ENCODE data around the gene TPST2. TPM values are rescaled to one million over a fixed set of nuclear protein-coding genes. Genes with fewer than 3 reads are reported as not detected.

The TPST2 gene
- polyA plus RNA-seq, 2 of the 4 experiments (the other 2 are of a cell fraction): 10.3 to 10.5 TPM

Small RNA genes within 50 kb of the gene (small RNA-seq; reads per million reads assigned to genes)
- 2.7 to 102 (median 53.1) reads per million in 6 experiments for gene MIR548J

Other genes starting within 250 kb of the TPST2 start
- 1.2 and 1.3 TPM in 2 replicates for gene ASPHD2, start 160.9 kb downstream of the TPST2 start, polyA plus RNA-seq (2011; rRNA removed)
- gene ASPHD2, start 160.9 kb downstream of the TPST2 start, polyA plus RNA-seq (2017; fragmentation: RNase III; extraction: RNeasy Plus Mini Kit Qiagen cat#74134 plus additional on column Dnase treatment): 0.72 to 0.92 TPM (median 0.84 TPM) in 3 replicates
- 25.7 and 30.2 TPM in 2 replicates for gene HPS4, start 106.3 kb downstream of the TPST2 start, polyA plus RNA-seq (2011; rRNA removed)
- 10.8 to 12.7 TPM (median 11.8 TPM) in 3 replicates for gene HPS4, start 106.3 kb downstream of the TPST2 start, polyA plus RNA-seq (2017; fragmentation: RNase III; extraction: RNeasy Plus Mini Kit Qiagen cat#74134 plus additional on column Dnase treatment)
- gene SRRD, start 106.3 kb downstream of the TPST2 start, polyA plus RNA-seq (2011; rRNA removed): 36.4 and 38.4 TPM in 2 replicates
- gene SRRD, start 106.3 kb downstream of the TPST2 start, polyA plus RNA-seq (2017; fragmentation: RNase III; extraction: RNeasy Plus Mini Kit Qiagen cat#74134 plus additional on column Dnase treatment): 13.1 to 14.2 TPM (median 14.1 TPM) in 3 replicates
- 26.8 and 28.8 TPM in 2 replicates for gene TFIP11, start 77.7 kb downstream of the TPST2 start, polyA plus RNA-seq (2011; rRNA removed)
- 18.5 to 21.1 TPM (median 20.7 TPM) in 3 replicates for gene TFIP11, start 77.7 kb downstream of the TPST2 start, polyA plus RNA-seq (2017; fragmentation: RNase III; extraction: RNeasy Plus Mini Kit Qiagen cat#74134 plus additional on column Dnase treatment)
- not detected in 2 replicates for gene CRYBB1, start 27.9 kb upstream of the TPST2 start, polyA plus RNA-seq (2011; rRNA removed)
- gene CRYBB1, start 27.9 kb upstream of the TPST2 start, polyA plus RNA-seq (2017; fragmentation: RNase III; extraction: RNeasy Plus Mini Kit Qiagen cat#74134 plus additional on column Dnase treatment): not detected in 3 replicates
- gene CRYBA4, start 31.8 kb upstream of the TPST2 start, polyA plus RNA-seq (2011; rRNA removed): not detected in 2 replicates
- not detected in 3 replicates for gene CRYBA4, start 31.8 kb upstream of the TPST2 start, polyA plus RNA-seq (2017; fragmentation: RNase III; extraction: RNeasy Plus Mini Kit Qiagen cat#74134 plus additional on column Dnase treatment)
- gene MIAT, start 67.5 kb upstream of the TPST2 start, polyA plus RNA-seq (2011; rRNA removed): 2.2 and 3.1 TPM in 2 replicates
- 1.1 to 2.2 TPM (median 1.5 TPM) in 3 replicates for gene MIAT, start 67.5 kb upstream of the TPST2 start, polyA plus RNA-seq (2017; fragmentation: RNase III; extraction: RNeasy Plus Mini Kit Qiagen cat#74134 plus additional on column Dnase treatment)